Loucy (cell line): ENCODE measurements around the gene MRPS6.

Experiments
- H2AFZ ChIP-seq: fragments of 200-600 bp; sonication (generic); 2 replicates; pipeline ENCODE4 v1.6.0; 2016; ENCODE audit warnings: antibody characterized with exemption, mild to moderate bottlenecking, low read length, moderate library complexity
- H3F3A ChIP-seq: fragments of 200-600 bp; 2 replicates; pipeline ENCODE4 v1.6.0; 2016; ENCODE audit warnings: antibody characterized with exemption, low read depth, mild to moderate bottlenecking
- H3K27me3 ChIP-seq: fragments of 200-600 bp; sonication (generic); 2 replicates; pipeline ENCODE4 v1.6.1; 2014; ENCODE audit warnings: low read length, mild to moderate bottlenecking; ENCODE audit not compliant: insufficient read depth, poor library complexity, severe bottlenecking
- H3K36me3 ChIP-seq: fragments of 200-600 bp; sonication (generic); 2 replicates; pipeline ENCODE4 v1.6.1; 2016; ENCODE audit warnings: low read length; ENCODE audit not compliant: insufficient read depth
- H3K4me1 ChIP-seq: fragments of 200-600 bp; sonication (generic); 2 replicates; pipeline ENCODE4 v1.5.1; 2014; ENCODE audit warnings: low read length, mild to moderate bottlenecking; ENCODE audit not compliant: insufficient read depth, poor library complexity, severe bottlenecking
- H3K4me2 ChIP-seq: fragments of 200-600 bp; sonication (generic); 2 replicates; pipeline ENCODE4 v1.6.0; 2014; ENCODE audit warnings: antibody characterized with exemption, low read length, low read depth, mild to moderate bottlenecking; ENCODE audit not compliant: poor library complexity, severe bottlenecking
- H3K4me3 ChIP-seq: fragments of 200-600 bp; sonication (generic); 2 replicates; pipeline ENCODE4 v1.5.1; 2014; ENCODE audit warnings: low read length, mild to moderate bottlenecking, mixed read lengths; ENCODE audit not compliant: poor library complexity, severe bottlenecking
- H3K79me2 ChIP-seq: fragments of 200-600 bp; sonication (generic); 2 replicates; pipeline ENCODE4 v1.6.1; 2014; ENCODE audit warnings: low read length; ENCODE audit not compliant: insufficient read depth
- H3K9ac ChIP-seq: fragments of 200-600 bp; sonication (generic); 2 replicates; pipeline ENCODE4 v1.6.0; 2014; ENCODE audit warnings: mild to moderate bottlenecking, low read depth, low read length, moderate library complexity; ENCODE audit not compliant: poor library complexity, severe bottlenecking
- H3K9me2 ChIP-seq: fragments of 200-600 bp; sonication (generic); replicated peaks from 2 replicates; pipeline ENCODE4 v1.6.1; 2016; ENCODE audit warnings: low read depth, low read length, mixed read lengths
- H3K9me3 ChIP-seq: fragments of 200-600 bp; sonication (generic); 2 replicates; pipeline ENCODE4 v1.6.1; 2014; ENCODE audit warnings: mild to moderate bottlenecking, antibody characterized with exemption, low read length, low read depth; ENCODE audit not compliant: insufficient read depth
- H4K20me1 ChIP-seq: fragments of 200-600 bp; sonication (generic); 2 replicates; pipeline ENCODE4 v1.6.0; 2014; ENCODE audit warnings: antibody characterized with exemption, low read length, mild to moderate bottlenecking; ENCODE audit not compliant: insufficient read depth, poor library complexity, severe bottlenecking
- EZH2phosphoT487 ChIP-seq: fragments of 200-600 bp; IDR thresholded peaks from 2 replicates; pipeline ENCODE4 v1.6.1; 2018; ENCODE audit warnings: antibody characterized with exemption, mild to moderate bottlenecking, moderate library complexity, borderline replicate concordance
- TF ChIP-seq, protein P1 (sequence below): fragments of 200-600 bp; sonication (generic); conservative IDR thresholded peaks from 2 replicates; pipeline ENCODE4 v1.5.1; 2014; ENCODE audit warnings: mild to moderate bottlenecking, antibody characterized with exemption, low read length

MRPS6 gene

DNA sequence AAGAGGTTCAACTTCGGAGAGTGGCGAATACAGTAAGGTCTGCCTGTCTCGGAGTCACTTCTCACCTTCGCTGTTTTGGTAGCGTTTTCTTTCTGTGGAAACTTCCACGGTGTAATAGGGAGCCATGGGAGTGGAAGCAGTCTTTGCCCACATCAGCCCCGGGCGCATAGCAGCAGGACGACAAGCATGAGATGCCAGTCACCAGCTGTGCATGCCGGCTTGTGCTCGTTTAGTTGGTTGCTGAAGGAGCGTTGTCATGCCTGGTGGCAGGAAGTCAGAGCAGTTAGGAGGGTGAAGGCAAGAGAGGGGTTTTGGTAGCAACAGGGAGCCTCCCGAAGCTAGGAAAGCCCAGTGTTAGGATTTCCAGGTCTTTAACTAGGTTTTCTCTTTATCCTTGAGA, 58.8 kb downstream of the MRPS6 start:
- H3K9me2 ChIP-seq: no peaks in the 10 kb centered on the region
- H3K4me3 ChIP-seq: no peak overlapping the region
- peaks cover 61% of the 10 kb centered on the region for H3K36me3 ChIP-seq
- peaks cover 39% of the 10 kb centered on the region for H4K20me1 ChIP-seq
- peaks cover 43% of the 10 kb centered on the region for H3K4me1 ChIP-seq
- H3K4me2 ChIP-seq: no peak overlapping the region
- H3F3A ChIP-seq: no peaks in the 10 kb centered on the region
- TF ChIP-seq, protein P1, sequence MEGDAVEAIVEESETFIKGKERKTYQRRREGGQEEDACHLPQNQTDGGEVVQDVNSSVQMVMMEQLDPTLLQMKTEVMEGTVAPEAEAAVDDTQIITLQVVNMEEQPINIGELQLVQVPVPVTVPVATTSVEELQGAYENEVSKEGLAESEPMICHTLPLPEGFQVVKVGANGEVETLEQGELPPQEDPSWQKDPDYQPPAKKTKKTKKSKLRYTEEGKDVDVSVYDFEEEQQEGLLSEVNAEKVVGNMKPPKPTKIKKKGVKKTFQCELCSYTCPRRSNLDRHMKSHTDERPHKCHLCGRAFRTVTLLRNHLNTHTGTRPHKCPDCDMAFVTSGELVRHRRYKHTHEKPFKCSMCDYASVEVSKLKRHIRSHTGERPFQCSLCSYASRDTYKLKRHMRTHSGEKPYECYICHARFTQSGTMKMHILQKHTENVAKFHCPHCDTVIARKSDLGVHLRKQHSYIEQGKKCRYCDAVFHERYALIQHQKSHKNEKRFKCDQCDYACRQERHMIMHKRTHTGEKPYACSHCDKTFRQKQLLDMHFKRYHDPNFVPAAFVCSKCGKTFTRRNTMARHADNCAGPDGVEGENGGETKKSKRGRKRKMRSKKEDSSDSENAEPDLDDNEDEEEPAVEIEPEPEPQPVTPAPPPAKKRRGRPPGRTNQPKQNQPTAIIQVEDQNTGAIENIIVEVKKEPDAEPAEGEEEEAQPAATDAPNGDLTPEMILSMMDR: no peak
- no peak for TF ChIP-seq EZH2phosphoT487
- H3K9ac ChIP-seq: no peak overlapping the region
- peaks cover 90% of the 10 kb centered on the region for H3K79me2 ChIP-seq
- H2AFZ ChIP-seq: no peak overlapping the region
- peaks cover 8% of the 10 kb centered on the region for H3K9me3 ChIP-seq
- H3K27me3 ChIP-seq: no peaks in the 10 kb centered on the region

DNA sequence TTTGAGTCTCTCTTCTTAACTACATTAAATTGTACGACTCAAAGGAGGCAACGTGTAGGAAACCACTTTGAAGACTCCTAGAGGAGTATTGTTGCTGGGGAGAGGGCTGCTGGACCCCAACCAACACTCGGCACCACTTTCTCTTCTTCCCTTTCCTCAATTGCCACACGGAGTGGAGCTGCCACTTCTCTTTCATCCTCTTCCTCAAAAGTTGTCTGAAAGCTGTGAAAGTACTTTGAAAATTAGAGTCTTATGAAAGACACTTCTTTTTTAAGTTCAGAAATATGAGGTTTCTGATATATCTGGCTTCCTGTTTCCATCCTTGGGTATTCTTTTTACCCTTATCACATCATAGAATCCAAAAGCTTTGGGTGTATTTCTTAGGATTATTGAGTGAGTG, 59.5 kb downstream of the MRPS6 start:
- peaks cover 60% of the 10 kb centered on the region for H3K36me3 ChIP-seq
- H4K20me1 ChIP-seq: peaks cover 39% of the 10 kb centered on the region
- peaks cover 89% of the 10 kb centered on the region for H3K79me2 ChIP-seq
- H3K9ac ChIP-seq: no peak overlapping the region
- no peak overlapping the region for H3K4me3 ChIP-seq
- peaks cover 12% of the 10 kb centered on the region for H3K9me3 ChIP-seq
- H3K9me2 ChIP-seq: no peaks in the 10 kb centered on the region
- H3K27me3 ChIP-seq: no peaks in the 10 kb centered on the region
- no peaks in the 10 kb centered on the region for H3F3A ChIP-seq
- TF ChIP-seq, protein P1: no peak
- no peak for TF ChIP-seq EZH2phosphoT487
- peak overlapping the region; percentile 22 for H3K4me2 ChIP-seq
- H2AFZ ChIP-seq: no peak overlapping the region
- H3K4me1 ChIP-seq: peaks cover 43% of the 10 kb centered on the region

DNA sequence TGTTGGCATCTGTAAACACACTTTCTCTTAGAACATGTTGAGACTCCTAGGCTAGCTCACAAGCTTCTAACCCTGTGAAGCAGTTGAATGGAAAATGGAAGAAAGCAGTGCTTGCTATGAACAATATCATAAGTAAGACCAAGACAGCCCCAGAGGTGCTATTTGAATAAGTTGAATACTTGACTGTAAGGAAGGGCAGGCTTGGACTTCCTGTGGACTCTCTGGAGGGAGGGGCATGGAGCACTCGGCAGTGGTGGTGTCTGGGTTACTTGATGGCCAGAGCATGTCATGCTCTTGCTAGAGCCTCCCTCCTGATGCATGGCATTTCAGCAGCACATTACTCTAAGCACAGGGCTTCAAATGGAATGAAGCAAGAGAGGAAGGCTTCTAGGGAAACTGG, 60.0 kb downstream of the MRPS6 start:
- Histone ChIP-seq H3K36me3 (peaks cover 60% of the 10 kb centered on the region), H3K4me1 (peaks cover 43% of the 10 kb centered on the region), H3K9me3 (peaks cover 12% of the 10 kb centered on the region), H3F3A (no peaks in the 10 kb centered on the region), H3K4me3 (no peak overlapping the region), H3K27me3 (no peaks in the 10 kb centered on the region), H3K9me2 (no peaks in the 10 kb centered on the region), H4K20me1 (peaks cover 34% of the 10 kb centered on the region), H3K79me2 (peaks cover 87% of the 10 kb centered on the region), H3K4me2 (peak overlapping the region; percentile 22), H3K9ac (no peak overlapping the region), H2AFZ (no peak overlapping the region)
- TF ChIP-seq EZH2phosphoT487: no peak
- TF ChIP-seq, protein P1: no peak
